Activated T-cell treated with anti-CD3 and anti-CD28 coated beads for 4 hours (primary cell): ENCODE results near the gene GPRC6A.
"Not testable (repeated sequence)": the region's sequence is repeated elsewhere in the genome, so short reads cannot be mapped to it uniquely, and the experiment has no call there.

Source experiments
- DNase-seq: peaks from one replicate; pipeline ENCODE4 v3.0.0-alpha.2; 2020

Gene GPRC6A

GRCh38 chr6:116828983-116829382 is at the start of gene GPRC6A:
GPRC6A (minus strand) TSS chr6:116829083; CDS start chr6:116829013, 70 bp downstream.
- DNase-seq, result no peak

GRCh38 chr6:116877743-116878142 is 48.9 kb upstream of the GPRC6A start:
- DNase-seq, result no peak

GRCh38 chr6:116876635-116877611 is 48.0 kb upstream of the GPRC6A start, which contains the start of gene RFX6:
RFX6 (plus strand) TSS chr6:116877242; CDS start chr6:116877276, 34 bp downstream.
- DNase-seq, result no peak

- DNase-seq, result no peak
Observed at GRCh38 chr6:116876107-116876506, 47.2 kb upstream of the GPRC6A start.

- DNase-seq, result no peak
Observed at GRCh38 chr6:116872771-116873170, 43.9 kb upstream of the GPRC6A start.

- DNase-seq, result no peak
Observed at GRCh38 chr6:116866281-116866871, 37.5 kb upstream of the GPRC6A start.

GRCh38 chr6:116859264-116859663 is 30.4 kb upstream of the GPRC6A start:
- no peak for DNase-seq

- DNase-seq, result no peak
Observed at GRCh38 chr6:116858060-116858459, 29.2 kb upstream of the GPRC6A start.

GRCh38 chr6:116847227-116847626 is 18.3 kb upstream of the GPRC6A start:
- DNase-seq, result no peak

GRCh38 chr6:116842459-116842858 is 13.6 kb upstream of the GPRC6A start:
- no peak for DNase-seq

- DNase-seq, result no peak
Observed at GRCh38 chr6:116840091-116840490, 11.2 kb upstream of the GPRC6A start.

- DNase-seq, result no peak
Observed at GRCh38 chr6:116836606-116837342, 7.9 kb upstream of the GPRC6A start.

GRCh38 chr6:116834526-116834925 is 5.6 kb upstream of the GPRC6A start:
- DNase-seq, result not testable (repeated sequence)

GRCh38 chr6:116827561-116828240 is 1.2 kb downstream of the GPRC6A start:
- DNase-seq, result no peak

- not testable (repeated sequence) for DNase-seq
Observed at GRCh38 chr6:116816336-116816735, 12.5 kb downstream of the GPRC6A start.

GRCh38 chr6:116812051-116812650 is 16.7 kb downstream of the GPRC6A start:
- DNase-seq, result no peak

GRCh38 chr6:116801971-116802370 is 26.9 kb downstream of the GPRC6A start:
- DNase-seq, result no peak

GRCh38 chr6:116799945-116800344 is 28.9 kb downstream of the GPRC6A start:
- no peak for DNase-seq

- DNase-seq, result no peak
Observed at GRCh38 chr6:116797585-116797984, 31.3 kb downstream of the GPRC6A start.

- no peak for DNase-seq
Observed at GRCh38 chr6:116793224-116793623, 35.7 kb downstream of the GPRC6A start.

- no peak for DNase-seq
Observed at GRCh38 chr6:116783852-116784251, 45.0 kb downstream of the GPRC6A start.

- DNase-seq, result no peak
Observed at GRCh38 chr6:116779573-116780164, 49.2 kb downstream of the GPRC6A start.
